Measurements from ENCODE around the gene SSR4.

Gene SSR4

DNA sequence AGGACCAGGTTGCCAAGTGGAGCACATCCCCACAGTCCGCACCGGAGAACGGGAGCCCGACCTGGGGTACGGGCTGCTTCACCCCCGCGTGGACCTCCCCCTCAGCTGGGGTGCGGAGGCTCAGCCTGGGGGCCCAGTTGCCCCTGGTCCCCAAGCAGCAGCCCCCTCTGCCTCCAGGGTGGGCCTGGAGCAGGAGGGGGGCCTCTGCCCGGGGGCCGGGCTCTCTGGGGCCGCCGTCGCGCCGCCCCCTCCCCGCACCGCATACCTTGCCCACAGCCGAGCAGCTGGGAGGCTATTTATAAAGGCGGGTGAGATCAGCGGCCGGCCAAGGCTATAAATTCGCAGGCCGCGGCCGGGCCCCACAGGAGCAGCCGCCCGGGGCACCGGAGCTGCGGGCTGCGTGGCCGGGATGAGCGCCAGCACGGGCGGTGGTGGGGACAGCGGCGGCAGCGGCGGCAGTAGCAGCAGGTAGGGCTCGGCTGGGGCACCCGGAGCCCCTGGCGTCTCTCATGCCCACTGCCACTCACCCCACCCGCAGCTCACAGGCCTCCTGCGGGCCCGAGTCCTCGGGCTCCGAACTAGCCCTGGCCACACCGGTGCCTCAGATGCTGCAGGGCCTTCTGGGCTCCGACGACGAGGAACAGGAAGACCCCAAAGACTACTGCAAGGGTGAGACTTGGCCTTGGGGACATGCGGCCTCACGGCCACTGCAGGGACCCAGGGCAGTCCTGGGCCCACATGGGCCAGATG, 13.6 kb upstream of the SSR4 start, which contains the start of gene SRPK3:
TSS of gene SRPK3 (plus strand) at position 364 of the 750 bp plus-strand sequence. CDS start at position 410, 46 bp downstream.
- TF ChIP-seq, protein P1, sequence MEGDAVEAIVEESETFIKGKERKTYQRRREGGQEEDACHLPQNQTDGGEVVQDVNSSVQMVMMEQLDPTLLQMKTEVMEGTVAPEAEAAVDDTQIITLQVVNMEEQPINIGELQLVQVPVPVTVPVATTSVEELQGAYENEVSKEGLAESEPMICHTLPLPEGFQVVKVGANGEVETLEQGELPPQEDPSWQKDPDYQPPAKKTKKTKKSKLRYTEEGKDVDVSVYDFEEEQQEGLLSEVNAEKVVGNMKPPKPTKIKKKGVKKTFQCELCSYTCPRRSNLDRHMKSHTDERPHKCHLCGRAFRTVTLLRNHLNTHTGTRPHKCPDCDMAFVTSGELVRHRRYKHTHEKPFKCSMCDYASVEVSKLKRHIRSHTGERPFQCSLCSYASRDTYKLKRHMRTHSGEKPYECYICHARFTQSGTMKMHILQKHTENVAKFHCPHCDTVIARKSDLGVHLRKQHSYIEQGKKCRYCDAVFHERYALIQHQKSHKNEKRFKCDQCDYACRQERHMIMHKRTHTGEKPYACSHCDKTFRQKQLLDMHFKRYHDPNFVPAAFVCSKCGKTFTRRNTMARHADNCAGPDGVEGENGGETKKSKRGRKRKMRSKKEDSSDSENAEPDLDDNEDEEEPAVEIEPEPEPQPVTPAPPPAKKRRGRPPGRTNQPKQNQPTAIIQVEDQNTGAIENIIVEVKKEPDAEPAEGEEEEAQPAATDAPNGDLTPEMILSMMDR (IDR thresholded peaks at IDR 0.05; ENCODE audit: extremely low read depth, missing control alignments) = no peak
- DNase-seq (ENCODE audit: low spot score) = no peak

GRCh38 chrX:153781428-153782047, 12.9 kb upstream of the SSR4 start:
- TF ChIP-seq, protein P1 (IDR thresholded peaks at IDR 0.05; ENCODE audit: extremely low read depth, missing control alignments) = no peak
- DNase-seq (ENCODE audit: low spot score) = no peak

- TF ChIP-seq, protein P1 (IDR thresholded peaks at IDR 0.05; ENCODE audit: extremely low read depth, missing control alignments) = no peak
- DNase-seq (ENCODE audit: low spot score) = no peak
Observed at GRCh38 chrX:153782313-153782712, 12.2 kb upstream of the SSR4 start.

DNA sequence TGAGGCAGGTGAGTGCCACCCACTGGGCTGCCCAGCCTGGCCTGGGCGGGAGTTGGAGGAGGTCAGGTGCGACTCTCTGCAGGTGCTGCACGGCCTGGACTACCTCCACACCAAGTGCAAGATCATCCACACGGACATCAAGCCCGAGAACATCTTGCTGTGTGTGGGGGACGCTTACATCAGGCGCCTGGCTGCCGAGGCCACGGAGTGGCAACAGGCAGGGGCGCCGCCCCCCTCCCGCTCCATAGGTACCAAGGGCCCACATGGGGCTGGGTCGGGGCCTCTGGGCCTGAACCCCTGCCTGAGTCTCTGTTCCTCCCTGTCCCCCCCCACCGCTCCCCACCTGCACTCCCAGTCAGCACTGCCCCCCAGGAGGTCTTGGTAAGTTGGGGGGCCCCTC, 11.6 kb upstream of the SSR4 start:
- DNase-seq (ENCODE audit: low spot score) = no peak
- TF ChIP-seq, protein P1 (IDR thresholded peaks at IDR 0.05; ENCODE audit: extremely low read depth, missing control alignments) = no peak

GRCh38 chrX:153783378-153784013, 11.0 kb upstream of the SSR4 start:
- TF ChIP-seq, protein P1 (IDR thresholded peaks at IDR 0.05; ENCODE audit: extremely low read depth, missing control alignments) = no peak

GRCh38 chrX:153784325-153784967, 10.0 kb upstream of the SSR4 start:
- no peak for DNase-seq (ENCODE audit: low spot score)
- TF ChIP-seq, protein P1 (IDR thresholded peaks at IDR 0.05; ENCODE audit: extremely low read depth, missing control alignments) = no peak

More at GRCh38 chrX:153783378-153784013, 11.0 kb upstream of the SSR4 start:
- no peak for DNase-seq (ENCODE audit: low spot score)
